ENCODE results near the gene NCOA1. TPM values are rescaled to one million over a fixed set of nuclear protein-coding genes. Genes with fewer than 3 reads are reported as not detected.

Gene NCOA1
- total and polyA plus RNA-seq, 2 experiments from 2014 or later = 32.5 to 51.7 TPM

- H4K20me1 ChIP-seq (ENCODE audit: insufficient read depth, poor library complexity, severe bottlenecking) = peaks cover 27% of the 10 kb centered on the region
- no peak overlapping the region for H2AFZ ChIP-seq
- TF ChIP-seq EZH2 (IDR thresholded peaks at IDR 0.05; ENCODE audit: borderline replicate concordance) (no peak), CTCF (IDR thresholded peaks at IDR 0.05; ENCODE audit: poor library complexity) (no peak), EZH2phosphoT487 (IDR thresholded peaks at IDR 0.05; ENCODE audit: low read depth, severe bottlenecking, unreplicated experiment) (no peak)
- H3K4me3 ChIP-seq = no peak overlapping the region
- WGBS (ENCODE audit: low lambda C conversion rate, missing lambda C conversion rate) = 80% methylated on average over 3 of the region's 3 CpGs
- H3K4me1 ChIP-seq (ENCODE audit: insufficient read depth) = no peaks in the 10 kb centered on the region
- H3K79me2 ChIP-seq = peaks cover 71% of the 10 kb centered on the region
- no peaks in the 10 kb centered on the region for H3K9me2 ChIP-seq (replicated peaks; ENCODE audit: insufficient read depth)
- no peaks in the 10 kb centered on the region for H3K27me3 ChIP-seq
- H3K4me2 ChIP-seq = no peak overlapping the region
- H3K9me3 ChIP-seq (ENCODE audit: low read depth) = no peaks in the 10 kb centered on the region
- DNase-seq (ENCODE audit: low spot score) = no peak
- H3K36me3 ChIP-seq (replicated peaks; ENCODE audit: insufficient read depth, low read depth) = no peaks in the 10 kb centered on the region
- no peak overlapping the region for H3K27ac ChIP-seq
Observed at GRCh38 chr2:24626131-24626530, 135.1 kb downstream of the NCOA1 start.

- Histone ChIP-seq H2AFZ (no peak overlapping the region), H3K9me3 (ENCODE audit: low read depth) (no peaks in the 10 kb centered on the region), H3K27me3 (no peaks in the 10 kb centered on the region), H3K79me2 (peaks cover 74% of the 10 kb centered on the region), H3K27ac (no peak overlapping the region), H3K36me3 (replicated peaks; ENCODE audit: insufficient read depth, low read depth) (no peaks in the 10 kb centered on the region), H3K4me2 (no peak overlapping the region), H4K20me1 (ENCODE audit: insufficient read depth, poor library complexity, severe bottlenecking) (peaks cover 28% of the 10 kb centered on the region), H3K9me2 (replicated peaks; ENCODE audit: insufficient read depth) (no peaks in the 10 kb centered on the region), H3K4me3 (no peak overlapping the region), H3K4me1 (ENCODE audit: insufficient read depth) (no peaks in the 10 kb centered on the region)
- TF ChIP-seq CTCF (IDR thresholded peaks at IDR 0.05; ENCODE audit: poor library complexity) (no peak), EZH2 (IDR thresholded peaks at IDR 0.05; ENCODE audit: borderline replicate concordance) (no peak), EZH2phosphoT487 (IDR thresholded peaks at IDR 0.05; ENCODE audit: low read depth, severe bottlenecking, unreplicated experiment) (no peak)
- no peak for DNase-seq (ENCODE audit: low spot score)
Observed at GRCh38 chr2:24628746-24629145, 137.7 kb downstream of the NCOA1 start.

GRCh38 chr2:24632172-24632571 is 141.1 kb downstream of the NCOA1 start:
- Histone ChIP-seq H3K9me3 (ENCODE audit: low read depth) (no peaks in the 10 kb centered on the region), H3K79me2 (peaks cover 51% of the 10 kb centered on the region), H3K27ac (no peak overlapping the region), H3K4me3 (no peak overlapping the region), H4K20me1 (ENCODE audit: insufficient read depth, poor library complexity, severe bottlenecking) (peaks cover 17% of the 10 kb centered on the region), H3K27me3 (no peaks in the 10 kb centered on the region), H3K9me2 (replicated peaks; ENCODE audit: insufficient read depth) (no peaks in the 10 kb centered on the region), H2AFZ (no peak overlapping the region), H3K4me1 (ENCODE audit: insufficient read depth) (no peaks in the 10 kb centered on the region), H3K4me2 (no peak overlapping the region), H3K36me3 (replicated peaks; ENCODE audit: insufficient read depth, low read depth) (no peaks in the 10 kb centered on the region)
- TF ChIP-seq EZH2phosphoT487 (IDR thresholded peaks at IDR 0.05; ENCODE audit: low read depth, severe bottlenecking, unreplicated experiment) = no peak
- TF ChIP-seq CTCF (IDR thresholded peaks at IDR 0.05; ENCODE audit: poor library complexity) = no peak
- no peak for TF ChIP-seq EZH2 (IDR thresholded peaks at IDR 0.05; ENCODE audit: borderline replicate concordance)
- DNase-seq (ENCODE audit: low spot score) = no peak
- 100% methylated on average over 1 of the region's 1 CpG for WGBS (ENCODE audit: low lambda C conversion rate, missing lambda C conversion rate)

- Histone ChIP-seq H3K4me3 (no peak overlapping the region), H3K4me2 (no peak overlapping the region), H4K20me1 (ENCODE audit: insufficient read depth, poor library complexity, severe bottlenecking) (peaks cover 11% of the 10 kb centered on the region), H3K4me1 (ENCODE audit: insufficient read depth) (no peaks in the 10 kb centered on the region), H3K9me3 (ENCODE audit: low read depth) (no peaks in the 10 kb centered on the region), H3K27ac (no peak overlapping the region), H3K36me3 (replicated peaks; ENCODE audit: insufficient read depth, low read depth) (no peaks in the 10 kb centered on the region), H2AFZ (no peak overlapping the region), H3K79me2 (peaks cover 53% of the 10 kb centered on the region), H3K9me2 (replicated peaks; ENCODE audit: insufficient read depth) (no peaks in the 10 kb centered on the region), H3K27me3 (no peaks in the 10 kb centered on the region)
- 74% methylated on average over 2 of the region's 2 CpGs for WGBS (ENCODE audit: low lambda C conversion rate, missing lambda C conversion rate)
- DNase-seq (ENCODE audit: low spot score) = no peak
- TF ChIP-seq EZH2 (IDR thresholded peaks at IDR 0.05; ENCODE audit: borderline replicate concordance) (no peak), CTCF (IDR thresholded peaks at IDR 0.05; ENCODE audit: poor library complexity) (no peak), EZH2phosphoT487 (IDR thresholded peaks at IDR 0.05; ENCODE audit: low read depth, severe bottlenecking, unreplicated experiment) (no peak)
Observed at GRCh38 chr2:24635181-24635580, 144.1 kb downstream of the NCOA1 start.
